ENCODE measurements around the gene DIP2C. TPM values are rescaled to one million over a fixed set of nuclear protein-coding genes. Genes with fewer than 3 reads are reported as not detected.
A peak's percentile ranks its signal among the peaks of the same experiment; 100 is the strongest.

DIP2C gene
- polyA plus RNA-seq, 4 donors = 3.1 to 13.3 (median 4.7) TPM

DNA sequence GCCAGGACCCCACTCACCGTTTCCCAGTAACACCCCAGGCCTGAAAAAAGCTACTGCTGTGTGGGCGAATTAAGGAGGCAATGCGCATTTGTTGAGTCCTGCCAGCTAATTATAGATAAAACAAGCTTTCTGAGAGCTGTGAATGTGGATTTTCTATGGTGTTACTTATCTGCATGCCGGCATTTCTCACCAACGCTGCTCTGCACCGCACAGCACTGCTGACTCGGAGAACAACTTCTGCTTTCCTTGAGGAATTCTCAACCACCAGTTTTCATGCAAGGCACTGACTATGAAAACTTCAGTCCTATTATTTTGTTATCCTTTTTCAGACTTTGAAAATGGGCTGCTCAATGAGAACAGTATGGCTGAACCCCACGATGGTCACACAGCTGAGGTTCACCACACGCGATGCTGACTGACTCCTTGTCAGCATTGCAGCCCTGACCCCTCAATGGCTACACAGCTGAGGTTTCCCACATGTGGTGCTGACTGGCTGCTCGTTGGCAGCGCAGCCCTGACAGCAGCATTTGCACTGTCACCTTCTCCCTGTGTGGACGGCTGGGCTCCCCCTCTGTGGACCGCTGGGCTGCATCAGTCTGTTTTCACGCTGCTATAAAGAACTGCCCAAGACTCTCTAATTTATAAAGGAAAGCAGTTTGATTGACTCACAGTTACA, 190.6 kb downstream of the DIP2C start:
- Histone ChIP-seq H3K27me3 (ENCODE audit: control insufficient read depth in 3 of 3, insufficient read depth in 3 of 3, low read length in 3 of 3) (no peaks in the 10 kb centered on the region), H3K4me3 (ENCODE audit: low read depth in 1 of 3, low read length in 3 of 3) (no peak overlapping the region), H3K36me3 (ENCODE audit: control insufficient read depth in 3 of 3, insufficient read depth in 2 of 3, low read depth in 1 of 3, low read length in 3 of 3) (peaks cover 0 to 20% (median 0%) of the 10 kb centered on the region in 3 donors), H3K27ac (ENCODE audit: low read depth in 1 of 3, low read length in 2 of 3) (no peak overlapping the region), H3K9me3 (ENCODE audit: control insufficient read depth in 2 of 2, insufficient read depth in 1 of 2, low read depth in 1 of 2, low read length in 1 of 2) (peaks cover 0 to 3% of the 10 kb centered on the region in 2 donors), H3K4me1 (ENCODE audit: control insufficient read depth in 3 of 3, insufficient read depth in 2 of 3, low read depth in 1 of 3, low read length in 2 of 3) (no peaks in the 10 kb centered on the region)
- no peak for FAIRE-seq
- DNase-seq = no peak
- 83 to 91% (median 85%) methylated on average over 15 of the region's 15 CpGs for WGBS, 3 donors

- Histone ChIP-seq H3K4me1 (ENCODE audit: control insufficient read depth in 3 of 3, insufficient read depth in 2 of 3, low read depth in 1 of 3, low read length in 2 of 3) (no peaks in the 10 kb centered on the region), H3K27ac (ENCODE audit: low read depth in 1 of 3, low read length in 2 of 3) (no peak overlapping the region)
- WGBS, 3 donors = 80 to 94% (median 86%) methylated on average over 6 of the region's 6 CpGs
These were observed 191.5 kb downstream of the DIP2C start for GRCh38 chr10:497898-498451.

GRCh38 chr10:497289-497688, 192.2 kb downstream of the DIP2C start:
- H3K9me3 ChIP-seq (ENCODE audit: control insufficient read depth in 2 of 2, insufficient read depth in 1 of 2, low read depth in 1 of 2, low read length in 1 of 2) = no peaks in the 10 kb centered on the region
- no peaks in the 10 kb centered on the region for H3K27me3 ChIP-seq (ENCODE audit: control insufficient read depth in 3 of 3, insufficient read depth in 3 of 3, low read length in 3 of 3)
- H3K27ac ChIP-seq (ENCODE audit: low read depth in 1 of 3, low read length in 2 of 3) = no peak overlapping the region
- no peak for DNase-seq
- no peaks in the 10 kb centered on the region for H3K4me1 ChIP-seq (ENCODE audit: control insufficient read depth in 3 of 3, insufficient read depth in 2 of 3, low read depth in 1 of 3, low read length in 2 of 3)
- no peak for FAIRE-seq
- peaks cover 0 to 18% (median 0%) of the 10 kb centered on the region in 3 donors for H3K36me3 ChIP-seq (ENCODE audit: control insufficient read depth in 3 of 3, insufficient read depth in 2 of 3, low read depth in 1 of 3, low read length in 3 of 3)
- WGBS, 3 donors = 88 to 91% (median 91%) methylated on average over 10 of the region's 10 CpGs
- no peak overlapping the region for H3K4me3 ChIP-seq (ENCODE audit: low read depth in 1 of 3, low read length in 3 of 3)

More at GRCh38 chr10:497898-498451, 191.5 kb downstream of the DIP2C start:
- peaks cover 0 to 19% (median 0%) of the 10 kb centered on the region in 3 donors for H3K36me3 ChIP-seq (ENCODE audit: control insufficient read depth in 3 of 3, insufficient read depth in 2 of 3, low read depth in 1 of 3, low read length in 3 of 3)
- peaks cover 0 to 2% of the 10 kb centered on the region in 2 donors for H3K9me3 ChIP-seq (ENCODE audit: control insufficient read depth in 2 of 2, insufficient read depth in 1 of 2, low read depth in 1 of 2, low read length in 1 of 2)
- no peak overlapping the region for H3K4me3 ChIP-seq (ENCODE audit: low read depth in 1 of 3, low read length in 3 of 3)
- H3K27me3 ChIP-seq (ENCODE audit: control insufficient read depth in 3 of 3, insufficient read depth in 3 of 3, low read length in 3 of 3) = no peaks in the 10 kb centered on the region
- FAIRE-seq (no peak), DNase-seq (no peak)

- WGBS, 3 donors = 84 to 92% (median 86%) methylated on average over 3 of the region's 3 CpGs
- no peak for FAIRE-seq
These were observed 194.9 kb downstream of the DIP2C start for GRCh38 chr10:494556-494955.

GRCh38 chr10:494149-494542, 195.3 kb downstream of the DIP2C start:
- Histone ChIP-seq H3K36me3 (ENCODE audit: control insufficient read depth in 3 of 3, insufficient read depth in 2 of 3, low read depth in 1 of 3, low read length in 3 of 3) (peaks cover 0 to 14% (median 0%) of the 10 kb centered on the region in 3 donors), H3K27me3 (ENCODE audit: control insufficient read depth in 3 of 3, insufficient read depth in 3 of 3, low read length in 3 of 3) (no peaks in the 10 kb centered on the region), H3K4me1 (ENCODE audit: control insufficient read depth in 3 of 3, insufficient read depth in 2 of 3, low read depth in 1 of 3, low read length in 2 of 3) (no peaks in the 10 kb centered on the region), H3K27ac (ENCODE audit: low read depth in 1 of 3, low read length in 2 of 3) (no peak overlapping the region), H3K9me3 (ENCODE audit: control insufficient read depth in 2 of 2, insufficient read depth in 1 of 2, low read depth in 1 of 2, low read length in 1 of 2) (no peaks in the 10 kb centered on the region), H3K4me3 (ENCODE audit: low read depth in 1 of 3, low read length in 3 of 3) (no peak overlapping the region)
- WGBS, 3 donors = 86 to 94% (median 92%) methylated on average over 5 of the region's 5 CpGs
- DNase-seq (no peak), FAIRE-seq (no peak)

More at GRCh38 chr10:494556-494955, 194.9 kb downstream of the DIP2C start:
- Histone ChIP-seq H3K9me3 (ENCODE audit: control insufficient read depth in 2 of 2, insufficient read depth in 1 of 2, low read depth in 1 of 2, low read length in 1 of 2) (no peaks in the 10 kb centered on the region), H3K4me3 (ENCODE audit: low read depth in 1 of 3, low read length in 3 of 3) (no peak overlapping the region), H3K36me3 (ENCODE audit: control insufficient read depth in 3 of 3, insufficient read depth in 2 of 3, low read depth in 1 of 3, low read length in 3 of 3) (peaks cover 0 to 14% (median 0%) of the 10 kb centered on the region in 3 donors), H3K27me3 (ENCODE audit: control insufficient read depth in 3 of 3, insufficient read depth in 3 of 3, low read length in 3 of 3) (no peaks in the 10 kb centered on the region), H3K27ac (ENCODE audit: low read depth in 1 of 3, low read length in 2 of 3) (no peak overlapping the region), H3K4me1 (ENCODE audit: control insufficient read depth in 3 of 3, insufficient read depth in 2 of 3, low read depth in 1 of 3, low read length in 2 of 3) (no peaks in the 10 kb centered on the region)
- DNase-seq = no peak

- no peaks in the 10 kb centered on the region for H3K9me3 ChIP-seq (ENCODE audit: control insufficient read depth in 2 of 2, insufficient read depth in 1 of 2, low read depth in 1 of 2, low read length in 1 of 2)
- peaks cover 0 to 13% (median 0%) of the 10 kb centered on the region in 3 donors for H3K36me3 ChIP-seq (ENCODE audit: control insufficient read depth in 3 of 3, insufficient read depth in 2 of 3, low read depth in 1 of 3, low read length in 3 of 3)
- no peak overlapping the region for H3K27ac ChIP-seq (ENCODE audit: low read depth in 1 of 3, low read length in 2 of 3)
- FAIRE-seq (no peak), DNase-seq (no peak)
- WGBS, 3 donors = 88 to 94% (median 91%) methylated on average over 21 of the region's 21 CpGs
- no peaks in the 10 kb centered on the region for H3K4me1 ChIP-seq (ENCODE audit: control insufficient read depth in 3 of 3, insufficient read depth in 2 of 3, low read depth in 1 of 3, low read length in 2 of 3)
- H3K27me3 ChIP-seq (ENCODE audit: control insufficient read depth in 3 of 3, insufficient read depth in 3 of 3, low read length in 3 of 3) = no peaks in the 10 kb centered on the region
- H3K4me3 ChIP-seq (ENCODE audit: low read depth in 1 of 3, low read length in 3 of 3) = no peak overlapping the region
These were observed 195.9 kb downstream of the DIP2C start for GRCh38 chr10:493391-494148.

DNA sequence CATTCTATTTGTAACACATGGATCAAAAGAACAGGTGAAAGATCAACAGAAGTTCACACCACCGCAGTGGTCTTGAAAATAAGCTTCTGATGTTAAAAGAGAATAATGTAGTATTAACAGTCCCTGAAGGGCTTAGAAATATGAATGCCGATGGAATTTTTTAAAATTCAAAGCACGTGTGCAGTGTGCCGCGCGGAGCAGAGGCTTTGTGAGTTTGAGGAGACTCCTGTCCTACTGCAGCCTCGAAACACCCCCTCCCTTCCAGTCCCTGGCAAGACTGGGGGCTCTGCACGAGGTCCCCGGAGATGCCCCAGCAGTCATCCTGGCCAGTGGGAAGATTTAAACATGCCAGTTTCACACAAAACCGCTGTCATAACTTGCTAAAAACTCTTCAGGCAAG, 196.6 kb downstream of the DIP2C start:
- DNase-seq (no peak), FAIRE-seq (no peak)
- Histone ChIP-seq H3K36me3 (ENCODE audit: control insufficient read depth in 3 of 3, insufficient read depth in 2 of 3, low read depth in 1 of 3, low read length in 3 of 3) (peaks cover 0 to 7% (median 0%) of the 10 kb centered on the region in 3 donors), H3K27me3 (ENCODE audit: control insufficient read depth in 3 of 3, insufficient read depth in 3 of 3, low read length in 3 of 3) (no peaks in the 10 kb centered on the region), H3K9me3 (ENCODE audit: control insufficient read depth in 2 of 2, insufficient read depth in 1 of 2, low read depth in 1 of 2, low read length in 1 of 2) (no peaks in the 10 kb centered on the region), H3K27ac (ENCODE audit: low read depth in 1 of 3, low read length in 2 of 3) (no peak overlapping the region), H3K4me3 (ENCODE audit: low read depth in 1 of 3, low read length in 3 of 3) (no peak overlapping the region), H3K4me1 (ENCODE audit: control insufficient read depth in 3 of 3, insufficient read depth in 2 of 3, low read depth in 1 of 3, low read length in 2 of 3) (no peaks in the 10 kb centered on the region)
- 88 to 94% (median 90%) methylated on average over 10 of the region's 10 CpGs for WGBS, 3 donors

DNA sequence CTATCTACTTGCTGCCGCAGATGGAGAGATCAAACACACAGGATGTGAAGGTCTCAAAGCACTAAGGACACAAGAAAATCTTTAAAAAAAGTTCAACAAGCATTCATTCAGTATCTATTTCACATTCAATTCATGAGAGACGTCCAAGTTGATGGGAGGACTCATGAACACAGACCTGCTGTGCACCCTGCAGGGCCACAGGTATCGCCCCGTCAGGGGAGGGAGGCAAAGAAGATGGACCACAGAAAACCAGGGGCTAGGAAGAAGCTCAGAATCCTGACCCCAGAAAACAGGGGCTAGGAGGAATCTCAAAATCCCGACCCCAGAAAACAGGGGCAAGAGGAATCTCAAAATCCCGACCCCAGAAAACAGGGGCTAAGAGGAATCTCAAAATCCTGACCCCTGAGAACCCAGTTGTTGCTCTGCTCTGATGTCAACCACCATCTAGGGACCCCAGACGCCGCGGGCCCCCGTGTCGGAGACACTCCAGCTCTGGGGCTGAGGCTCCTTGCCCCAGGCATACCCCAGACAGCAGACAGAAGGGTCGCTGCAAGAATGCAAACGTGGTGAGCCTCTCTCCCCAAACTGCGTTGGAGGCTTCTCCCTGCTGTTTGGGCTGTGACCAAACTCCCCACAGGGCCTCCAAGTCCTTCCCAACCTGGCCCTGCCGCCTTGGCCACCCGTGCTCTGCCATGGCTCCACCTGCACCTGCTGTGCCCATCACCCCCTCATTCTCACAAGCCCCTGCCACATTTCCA, 197.6 kb downstream of the DIP2C start:
- Histone ChIP-seq H3K4me1 (ENCODE audit: control insufficient read depth in 3 of 3, insufficient read depth in 2 of 3, low read depth in 1 of 3, low read length in 2 of 3) (no peaks in the 10 kb centered on the region), H3K4me3 (ENCODE audit: low read depth in 1 of 3, low read length in 3 of 3) (no peak overlapping the region), H3K27me3 (ENCODE audit: control insufficient read depth in 3 of 3, insufficient read depth in 3 of 3, low read length in 3 of 3) (no peaks in the 10 kb centered on the region), H3K27ac (ENCODE audit: low read depth in 1 of 3, low read length in 2 of 3) (peak overlapping the region in 2 of 3 donors; percentile 40 to 59), H3K9me3 (ENCODE audit: control insufficient read depth in 2 of 2, insufficient read depth in 1 of 2, low read depth in 1 of 2, low read length in 1 of 2) (no peaks in the 10 kb centered on the region), H3K36me3 (ENCODE audit: control insufficient read depth in 3 of 3, insufficient read depth in 2 of 3, low read depth in 1 of 3, low read length in 3 of 3) (peaks cover 0 to 2% (median 0%) of the 10 kb centered on the region in 3 donors)
- DNase-seq (no peak), FAIRE-seq (no peak)
- 89 to 91% (median 90%) methylated on average over 16 of the region's 16 CpGs for WGBS, 3 donors

Data from small intestine (tissue), 7 donors.